SK-N-SH (cell line): ENCODE measurements around the gene PDE6B. TPM values are rescaled to one million over a fixed set of nuclear protein-coding genes. Genes with fewer than 3 reads are reported as not detected.

Experiments used
- CTCF ChIA-PET: fragments of 300-600, 350-600 bp; formaldehyde crosslinking; extraction: SDS; loops from one replicate; lab custom pipeline; 2021; lab: Yijun Ruan, JAX
- POLR2A ChIA-PET: fragments of 350-600 bp; sonication (Branson Sonifier 250); formaldehyde crosslinking; extraction: SDS; loops from one replicate; lab custom pipeline; 2020; ENCODE audit warnings: antibody characterized with exemption, inconsistent platforms; lab: Yijun Ruan, JAX
- DNase-seq: peaks from one replicate; pipeline ENCODE4 v3.0.0; 2012
- H2AFZ ChIP-seq: fragments of 200-600 bp; sonication (generic); 2 replicates; pipeline ENCODE4 v1.8.1; 2016; ENCODE audit warnings: antibody characterized with exemption, mild to moderate bottlenecking, low read depth
- H3F3A ChIP-seq: fragments of 200-600 bp; sonication (generic); replicated peaks from 2 replicates; pipeline ENCODE3; 2016; ENCODE audit warnings: antibody characterized with exemption, mild to moderate bottlenecking; ENCODE audit not compliant: insufficient read depth
- H3K27ac ChIP-seq, 2 experiments: fragments of 200-500 bp in 1 of 2; fragments of 200-600 bp in 1 of 2; sonication (Bioruptor generic) in 1 of 2; sonication (generic), shearing (Covaris generic) in 1 of 2; 2 replicates each; pipeline versions ENCODE4 v1.5.1 to v1.6.1; 2014 to 2016; ENCODE audit warnings: low read depth in 2 of 2, inconsistent platforms in 1 of 2, low read length in 1 of 2, mild to moderate bottlenecking in 1 of 2, mixed read lengths in 1 of 2
- H3K27me3 ChIP-seq: fragments of 200-600 bp; sonication (generic), shearing (Covaris generic); 2 replicates; pipeline ENCODE4 v1.6.1; 2016; ENCODE audit warnings: mixed run types; ENCODE audit not compliant: insufficient read depth
- H3K36me3 ChIP-seq, 2 experiments: fragments of 200-500 bp in 1 of 2; fragments of 200-600 bp in 1 of 2; sonication (Bioruptor generic) in 1 of 2; sonication (generic) in 1 of 2; replicated peaks in 1 of 2; 2 replicates each; pipeline versions ENCODE3 to v1.5.1; 2014 to 2016; ENCODE audit warnings: low read length in 1 of 2, mild to moderate bottlenecking in 1 of 2; ENCODE audit not compliant: insufficient read depth in 2 of 2, control insufficient read depth in 1 of 2
- H3K4me1 ChIP-seq, 2 experiments: fragments of 200-500 bp in 1 of 2; fragments of 200-600 bp in 1 of 2; sonication (Bioruptor generic) in 1 of 2; sonication (generic), shearing (Covaris generic) in 1 of 2; 2 replicates each; pipeline versions ENCODE4 v1.5.1 to v1.6.1; 2014 to 2016; ENCODE audit warnings: low read depth in 1 of 2, low read length in 1 of 2, mixed run types in 1 of 2; ENCODE audit not compliant: insufficient read depth in 2 of 2, control insufficient read depth in 1 of 2
- H3K4me2 ChIP-seq: fragments of 200-600 bp; sonication (generic), shearing (Covaris generic); 2 replicates; pipeline ENCODE4 v1.6.1; 2017; ENCODE audit warnings: mixed run types
- H3K4me3 ChIP-seq, 2 experiments: fragments of 200-500 bp in 1 of 2; fragments of 200-600 bp in 1 of 2; sonication (Bioruptor generic) in 1 of 2; sonication (generic), shearing (Covaris generic) in 1 of 2; 2 replicates each; pipeline versions ENCODE4 v1.5.1 to v1.8.1; 2014 to 2016; ENCODE audit warnings: low read depth in 2 of 2, inconsistent platforms in 1 of 2, low read length in 1 of 2, mild to moderate bottlenecking in 1 of 2, mixed read lengths in 1 of 2, moderate library complexity in 1 of 2
- H3K79me2 ChIP-seq: fragments of 200-600 bp; sonication (generic); 2 replicates; pipeline ENCODE4 v1.8.1; 2017; ENCODE audit warnings: mild to moderate bottlenecking; ENCODE audit not compliant: insufficient read depth
- H3K9ac ChIP-seq: fragments of 200-600 bp; sonication (generic); 2 replicates; pipeline ENCODE4 v1.6.1; 2017; ENCODE audit warnings: mixed run types
- H3K9me2 ChIP-seq: fragments of 200-600 bp; sonication (generic); 2 replicates; pipeline ENCODE4 v1.6.1; 2017; ENCODE audit warnings: mixed run types
- H3K9me3 ChIP-seq: fragments of 200-600 bp; sonication (generic); 2 replicates; pipeline ENCODE4 v1.6.1; 2017; ENCODE audit warnings: mixed run types, mild to moderate bottlenecking, moderate library complexity
- H4K20me1 ChIP-seq: fragments of 200-600 bp; sonication (generic); 2 replicates; pipeline ENCODE4 v1.6.1; 2017; ENCODE audit warnings: mild to moderate bottlenecking, mixed run types; ENCODE audit not compliant: insufficient read depth
- ELF1 ChIP-seq: IDR thresholded peaks from 2 replicates; pipeline ENCODE4 v1.4.0; 2012
- EP300 ChIP-seq, 2 experiments: IDR thresholded peaks; 2 replicates each; pipeline versions ENCODE4 v1.4.0 to v1.6.1; 2012; ENCODE audit warnings: borderline replicate concordance in 1 of 2, low read depth in 1 of 2, low read length in 1 of 2
- EZH2phosphoT487 ChIP-seq: fragments of 200-600 bp; sonication (generic); IDR thresholded peaks from 2 replicates; pipeline ENCODE4 v1.6.1; 2017; ENCODE audit warnings: low read depth, mixed run types, mild to moderate bottlenecking, antibody characterized with exemption, moderate library complexity, borderline replicate concordance
- FOSL2 ChIP-seq: IDR thresholded peaks from 2 replicates; pipeline ENCODE4 v1.4.0; 2012; ENCODE audit warnings: low read depth, mild to moderate bottlenecking, moderate library complexity, borderline replicate concordance
- JUND ChIP-seq: IDR thresholded peaks from 2 replicates; pipeline ENCODE4 v1.4.0; 2012
- MAX ChIP-seq: IDR thresholded peaks from 2 replicates; pipeline ENCODE4 v1.4.0; 2012; ENCODE audit warnings: low read depth
- MXI1 ChIP-seq: IDR thresholded peaks from 2 replicates; pipeline ENCODE4 v1.6.1; 2012; ENCODE audit warnings: mild to moderate bottlenecking, low read depth, low read length, improper control_type of control experiment
- NFIC ChIP-seq: IDR thresholded peaks from 2 replicates; pipeline ENCODE4 v1.4.0; 2012; ENCODE audit warnings: borderline replicate concordance
- PBX3 ChIP-seq: IDR thresholded peaks from 2 replicates; pipeline ENCODE4; 2012
- RAD21 ChIP-seq: IDR thresholded peaks from 2 replicates; pipeline ENCODE4 v1.6.1; 2012; ENCODE audit warnings: mild to moderate bottlenecking, low read length
- REST ChIP-seq: IDR thresholded peaks from 2 replicates; pipeline ENCODE4 v1.6.1; 2012; ENCODE audit warnings: mild to moderate bottlenecking, low read depth, low read length, moderate library complexity
- SMC3 ChIP-seq: IDR thresholded peaks from 2 replicates; pipeline ENCODE4 v1.6.1; 2012; ENCODE audit warnings: low read depth, low read length, improper control_type of control experiment
- TAF1 ChIP-seq: IDR thresholded peaks from 2 replicates; pipeline ENCODE4 v1.6.1; 2012; ENCODE audit warnings: low read depth, mild to moderate bottlenecking, low read length, moderate library complexity, borderline replicate concordance
- TEAD4 ChIP-seq: IDR thresholded peaks from 2 replicates; pipeline ENCODE4 v1.4.0; 2012; ENCODE audit warnings: mild to moderate bottlenecking, borderline replicate concordance; ENCODE audit not compliant: insufficient read depth
- WGBS: methylation state at CpG from one replicate; pipeline ENCODE4 v1.1.6; 2017; ENCODE audit warnings: low lambda C conversion rate; 5-methylcytosine and 5-hydroxymethylcytosine counted together
- polyA plus RNA-seq, 3 experiments: library from polyadenylated mRNA; depleted of rRNA; stranded (reverse); fragments of >200 nt; gene quantifications; 2 replicates each; pipeline ENCODE4 v1.2.3, GENCODE V29; 2012

The PDE6B gene
- polyA plus RNA-seq, 1 of the 3 experiments (the other 2 are of a cell fraction) = 1.2 TPM

- no peak for TF ChIP-seq FOSL2
- no peak for TF ChIP-seq EP300 (IDR thresholded peaks at IDR 0.05; ENCODE audit: borderline replicate concordance in 1 of 2, low read depth in 1 of 2, low read length in 1 of 2)
- no peak for TF ChIP-seq RAD21
- no peak for TF ChIP-seq TAF1
- TF ChIP-seq TEAD4 = no peak
- TF ChIP-seq EZH2phosphoT487 = no peak
- TF ChIP-seq SMC3 = no peak
- no peak for TF ChIP-seq JUND
- TF ChIP-seq PBX3 = no peak
- no peak for TF ChIP-seq NFIC
These were observed 1.1 kb downstream of the PDE6B start (continued) for GRCh38 chr4:626201-627091.

GRCh38 chr4:627347-628125 lies 2.2 kb downstream of the PDE6B start:
- no peak for DNase-seq
- Histone ChIP-seq H3K9me2 (no peaks in the 10 kb centered on the region), H4K20me1 (no peaks in the 10 kb centered on the region), H3K4me3 (no peak overlapping the region), H3K9ac (no peak overlapping the region), H3K27me3 (no peaks in the 10 kb centered on the region), H3K9me3 (no peaks in the 10 kb centered on the region), H3K27ac (no peak overlapping the region), H3K36me3 (no peaks in the 10 kb centered on the region), H3K79me2 (no peaks in the 10 kb centered on the region), H2AFZ (no peak overlapping the region), H3K4me1 (no peaks in the 10 kb centered on the region), H3F3A (peaks cover 3% of the 10 kb centered on the region), H3K4me2 (no peak overlapping the region)
- ChIA-PET POLR2A (no interaction called here), CTCF (no interaction called here)
- 39% methylated on average over 11 of the region's 15 CpGs for WGBS
- TF ChIP-seq PBX3 = no peak

GRCh38 chr4:628311-628741 lies 3.0 kb downstream of the PDE6B start:
- Histone ChIP-seq H3K4me3 (no peak overlapping the region), H3K36me3 (no peaks in the 10 kb centered on the region), H3K79me2 (no peaks in the 10 kb centered on the region), H3K4me1 (no peaks in the 10 kb centered on the region), H3K27ac (no peak overlapping the region), H3K9ac (no peak overlapping the region), H3K4me2 (no peak overlapping the region), H3F3A (no peaks in the 10 kb centered on the region), H3K9me3 (no peaks in the 10 kb centered on the region), H3K9me2 (no peaks in the 10 kb centered on the region), H4K20me1 (no peaks in the 10 kb centered on the region), H3K27me3 (no peaks in the 10 kb centered on the region), H2AFZ (no peak overlapping the region)
- CTCF ChIA-PET = no interaction called here
- POLR2A ChIA-PET = no interaction called here
- no peak for DNase-seq
- WGBS = no CpG with 5 or more reads among the region's 17 CpGs
- TF ChIP-seq JUND = no peak
- TF ChIP-seq MXI1 = no peak
- no peak for TF ChIP-seq MAX
- TF ChIP-seq ELF1 = no peak
- no peak for TF ChIP-seq PBX3
- TF ChIP-seq EP300 (IDR thresholded peaks at IDR 0.05; ENCODE audit: borderline replicate concordance in 1 of 2, low read depth in 1 of 2, low read length in 1 of 2) = no peak
- no peak for TF ChIP-seq REST
- no peak for TF ChIP-seq TAF1
- no peak for TF ChIP-seq RAD21
